Measurements from ENCODE around the gene CYTL1. TPM values are rescaled to one million over a fixed set of nuclear protein-coding genes. Genes with fewer than 3 reads are reported as not detected.

Gene CYTL1
- total RNA-seq, 1 experiment from 2014 or later, result 3.2 TPM

GRCh38 chr4:5040856-5041620 is 21.8 kb upstream of the CYTL1 start (continued):
- TF ChIP-seq, protein P1, sequence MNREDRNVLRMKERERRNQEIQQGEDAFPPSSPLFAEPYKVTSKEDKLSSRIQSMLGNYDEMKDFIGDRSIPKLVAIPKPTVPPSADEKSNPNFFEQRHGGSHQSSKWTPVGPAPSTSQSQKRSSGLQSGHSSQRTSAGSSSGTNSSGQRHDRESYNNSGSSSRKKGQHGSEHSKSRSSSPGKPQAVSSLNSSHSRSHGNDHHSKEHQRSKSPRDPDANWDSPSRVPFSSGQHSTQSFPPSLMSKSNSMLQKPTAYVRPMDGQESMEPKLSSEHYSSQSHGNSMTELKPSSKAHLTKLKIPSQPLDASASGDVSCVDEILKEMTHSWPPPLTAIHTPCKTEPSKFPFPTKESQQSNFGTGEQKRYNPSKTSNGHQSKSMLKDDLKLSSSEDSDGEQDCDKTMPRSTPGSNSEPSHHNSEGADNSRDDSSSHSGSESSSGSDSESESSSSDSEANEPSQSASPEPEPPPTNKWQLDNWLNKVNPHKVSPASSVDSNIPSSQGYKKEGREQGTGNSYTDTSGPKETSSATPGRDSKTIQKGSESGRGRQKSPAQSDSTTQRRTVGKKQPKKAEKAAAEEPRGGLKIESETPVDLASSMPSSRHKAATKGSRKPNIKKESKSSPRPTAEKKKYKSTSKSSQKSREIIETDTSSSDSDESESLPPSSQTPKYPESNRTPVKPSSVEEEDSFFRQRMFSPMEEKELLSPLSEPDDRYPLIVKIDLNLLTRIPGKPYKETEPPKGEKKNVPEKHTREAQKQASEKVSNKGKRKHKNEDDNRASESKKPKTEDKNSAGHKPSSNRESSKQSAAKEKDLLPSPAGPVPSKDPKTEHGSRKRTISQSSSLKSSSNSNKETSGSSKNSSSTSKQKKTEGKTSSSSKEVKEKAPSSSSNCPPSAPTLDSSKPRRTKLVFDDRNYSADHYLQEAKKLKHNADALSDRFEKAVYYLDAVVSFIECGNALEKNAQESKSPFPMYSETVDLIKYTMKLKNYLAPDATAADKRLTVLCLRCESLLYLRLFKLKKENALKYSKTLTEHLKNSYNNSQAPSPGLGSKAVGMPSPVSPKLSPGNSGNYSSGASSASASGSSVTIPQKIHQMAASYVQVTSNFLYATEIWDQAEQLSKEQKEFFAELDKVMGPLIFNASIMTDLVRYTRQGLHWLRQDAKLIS (CRISPR knock-in tag; IDR thresholded peaks at IDR 0.05; ENCODE audit: borderline replicate concordance), result no peak
- TF ChIP-seq ZNF532 (CRISPR knock-in tag; IDR thresholded peaks at IDR 0.05; ENCODE audit: borderline replicate concordance), result no peak
- TF ChIP-seq, protein P2, sequence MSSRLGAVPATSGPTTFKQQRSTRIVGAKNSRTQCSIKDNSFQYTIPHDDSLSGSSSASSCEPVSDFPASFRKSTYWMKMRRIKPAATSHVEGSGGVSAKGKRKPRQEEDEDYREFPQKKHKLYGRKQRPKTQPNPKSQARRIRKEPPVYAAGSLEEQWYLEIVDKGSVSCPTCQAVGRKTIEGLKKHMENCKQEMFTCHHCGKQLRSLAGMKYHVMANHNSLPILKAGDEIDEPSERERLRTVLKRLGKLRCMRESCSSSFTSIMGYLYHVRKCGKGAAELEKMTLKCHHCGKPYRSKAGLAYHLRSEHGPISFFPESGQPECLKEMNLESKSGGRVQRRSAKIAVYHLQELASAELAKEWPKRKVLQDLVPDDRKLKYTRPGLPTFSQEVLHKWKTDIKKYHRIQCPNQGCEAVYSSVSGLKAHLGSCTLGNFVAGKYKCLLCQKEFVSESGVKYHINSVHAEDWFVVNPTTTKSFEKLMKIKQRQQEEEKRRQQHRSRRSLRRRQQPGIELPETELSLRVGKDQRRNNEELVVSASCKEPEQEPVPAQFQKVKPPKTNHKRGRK (CRISPR knock-in tag; IDR thresholded peaks at IDR 0.05; ENCODE audit: borderline replicate concordance), result no peak
- TF ChIP-seq PRDM15 (CRISPR knock-in tag; IDR thresholded peaks at IDR 0.05), result no peak
- TF ChIP-seq ERG (CRISPR knock-in tag; IDR thresholded peaks at IDR 0.05), result no peak
- TF ChIP-seq, protein P3, sequence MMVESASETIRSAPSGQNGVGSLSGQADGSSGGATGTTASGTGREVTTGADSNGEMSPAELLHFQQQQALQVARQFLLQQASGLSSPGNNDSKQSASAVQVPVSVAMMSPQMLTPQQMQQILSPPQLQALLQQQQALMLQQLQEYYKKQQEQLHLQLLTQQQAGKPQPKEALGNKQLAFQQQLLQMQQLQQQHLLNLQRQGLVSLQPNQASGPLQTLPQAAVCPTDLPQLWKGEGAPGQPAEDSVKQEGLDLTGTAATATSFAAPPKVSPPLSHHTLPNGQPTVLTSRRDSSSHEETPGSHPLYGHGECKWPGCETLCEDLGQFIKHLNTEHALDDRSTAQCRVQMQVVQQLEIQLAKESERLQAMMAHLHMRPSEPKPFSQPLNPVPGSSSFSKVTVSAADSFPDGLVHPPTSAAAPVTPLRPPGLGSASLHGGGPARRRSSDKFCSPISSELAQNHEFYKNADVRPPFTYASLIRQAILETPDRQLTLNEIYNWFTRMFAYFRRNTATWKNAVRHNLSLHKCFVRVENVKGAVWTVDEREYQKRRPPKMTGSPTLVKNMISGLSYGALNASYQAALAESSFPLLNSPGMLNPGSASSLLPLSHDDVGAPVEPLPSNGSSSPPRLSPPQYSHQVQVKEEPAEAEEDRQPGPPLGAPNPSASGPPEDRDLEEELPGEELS (CRISPR knock-in tag; IDR thresholded peaks at IDR 0.05), result no peak
- no peak for TF ChIP-seq FOXK1 (CRISPR knock-in tag; IDR thresholded peaks at IDR 0.05)
- TF ChIP-seq ZNF138 (CRISPR knock-in tag; conservative IDR thresholded peaks at IDR 0.05), result no peak
- no peak for TF ChIP-seq ZNF317 (CRISPR knock-in tag; IDR thresholded peaks at IDR 0.05; ENCODE audit: borderline replicate concordance, low read depth)

Data from WTC11 (cell line).